Neural crest cell (in vitro differentiated cells): ENCODE data around the gene NDUFAF8. TPM values are rescaled to one million over a fixed set of nuclear protein-coding genes. Genes with fewer than 3 reads are reported as not detected.
A peak's percentile ranks its signal among the peaks of the same experiment; 100 is the strongest.

ENCODE experiments used
- DNase-seq: peaks from one replicate; pipeline ENCODE4 v3.0.0; 2021; ENCODE audit warnings: low read depth, mixed read lengths, low spot score
- H3K27ac Mint-ChIP-seq: one replicate; pipeline ENCODE4 v1.8.0; 2021; ENCODE audit warnings: mild to moderate bottlenecking, mixed read lengths; ENCODE audit not compliant: unreplicated experiment
- H3K27me3 Mint-ChIP-seq: 2 replicates; pipeline ENCODE4 v1.8.0; 2021; ENCODE audit warnings: low read depth, mild to moderate bottlenecking, mixed read lengths
- H3K36me3 Mint-ChIP-seq: 2 replicates; pipeline ENCODE4 v1.8.0; 2021; ENCODE audit warnings: low read depth, mild to moderate bottlenecking, mixed read lengths
- H3K4me1 Mint-ChIP-seq: 2 replicates; pipeline ENCODE4 v1.8.0; 2021; ENCODE audit warnings: mixed read lengths
- H3K4me3 Mint-ChIP-seq: one replicate; pipeline ENCODE4 v1.8.0; 2021; ENCODE audit warnings: mild to moderate bottlenecking, mixed read lengths
- H3K9me3 Mint-ChIP-seq: 2 replicates; pipeline ENCODE4 v1.8.0; 2021; ENCODE audit warnings: mixed read lengths
- CTCF ChIP-seq: fragments of 200-600 bp; sonication (generic); conservative IDR thresholded peaks from 2 replicates; pipeline ENCODE4 v1.5.0; 2021; ENCODE audit warnings: antibody characterized with exemption, mild to moderate bottlenecking
- total RNA-seq: library from RNA; stranded (reverse); gene quantifications from 2 replicates; pipeline ENCODE4 v1.2.1, GENCODE V29; 2021

The NDUFAF8 gene
- total RNA-seq, 1 donor from 2014 or later: 54.5 TPM

DNA sequence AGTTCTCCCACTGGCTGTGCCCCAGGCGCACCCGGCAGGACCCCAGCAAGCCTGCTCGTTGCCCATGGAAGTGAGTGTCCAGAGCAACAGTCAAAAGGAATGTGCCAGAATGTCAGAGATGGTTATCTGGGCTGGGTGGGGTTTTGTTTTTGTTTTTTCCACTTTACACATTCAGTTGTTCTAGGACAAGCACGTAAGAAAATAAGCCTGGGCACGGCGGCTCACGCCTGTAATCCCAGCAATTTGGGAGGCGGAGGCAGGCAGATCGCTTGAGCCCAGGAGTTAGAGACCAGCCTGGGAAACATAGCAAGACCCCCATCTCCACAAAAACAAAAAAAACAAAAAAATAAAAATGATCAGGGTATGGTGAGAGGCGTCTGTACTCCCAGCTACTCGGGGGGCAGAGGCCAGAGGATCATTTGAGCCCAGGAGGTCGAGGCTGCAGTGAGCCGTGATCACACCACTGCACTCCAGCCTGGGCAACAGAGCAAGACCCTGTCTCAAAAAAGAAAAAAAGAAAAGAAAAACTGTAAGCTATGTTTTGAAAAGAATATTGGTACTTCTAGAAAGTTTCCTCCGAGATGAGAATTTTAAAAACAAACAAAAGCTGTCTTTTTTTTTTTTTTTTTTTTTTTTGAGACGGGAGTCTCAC is 8.3 kb downstream of the NDUFAF8 start:
- peak overlapping the region; percentile 71 for H3K4me3 Mint-ChIP-seq

GRCh38 chr17:81248649-81249048 is 9.5 kb downstream of the NDUFAF8 start:
- H3K4me3 Mint-ChIP-seq: peak overlapping the region; percentile 49
- no peak for DNase-seq
- H3K36me3 Mint-ChIP-seq: peaks cover 5% of the 10 kb centered on the region
- H3K9me3 Mint-ChIP-seq: no peaks in the 10 kb centered on the region
- no peak for TF ChIP-seq CTCF
- H3K4me1 Mint-ChIP-seq: peaks cover 23% of the 10 kb centered on the region
- H3K27me3 Mint-ChIP-seq: peaks cover 8% of the 10 kb centered on the region
- H3K27ac Mint-ChIP-seq: no peak overlapping the region

More for the DNA sequence above, 8.3 kb downstream of the NDUFAF8 start:
- Mint-ChIP-seq H3K27me3 (peaks cover 4% of the 10 kb centered on the region), H3K9me3 (no peaks in the 10 kb centered on the region), H3K4me1 (peaks cover 11% of the 10 kb centered on the region), H3K27ac (no peak overlapping the region), H3K36me3 (no peaks in the 10 kb centered on the region)
- TF ChIP-seq CTCF: no peak
- DNase-seq: no peak

- Mint-ChIP-seq H3K36me3 (peaks cover 5% of the 10 kb centered on the region), H3K4me3 (peak overlapping the region; percentile 44), H3K27ac (no peak overlapping the region), H3K9me3 (no peaks in the 10 kb centered on the region), H3K4me1 (peaks cover 27% of the 10 kb centered on the region), H3K27me3 (peaks cover 8% of the 10 kb centered on the region)
- no peak for DNase-seq
- no peak for TF ChIP-seq CTCF
These were observed 10.3 kb downstream of the NDUFAF8 start for GRCh38 chr17:81249223-81250040.

- no peak overlapping the region for H3K27ac Mint-ChIP-seq
- peaks cover 29% of the 10 kb centered on the region for H3K4me1 Mint-ChIP-seq
- H3K9me3 Mint-ChIP-seq: no peaks in the 10 kb centered on the region
- peaks cover 5% of the 10 kb centered on the region for H3K36me3 Mint-ChIP-seq
- H3K27me3 Mint-ChIP-seq: peaks cover 4% of the 10 kb centered on the region
- no peak overlapping the region for H3K4me3 Mint-ChIP-seq
- no peak for DNase-seq
- no peak for TF ChIP-seq CTCF
These were observed 11.4 kb downstream of the NDUFAF8 start for GRCh38 chr17:81250286-81251093.

DNA sequence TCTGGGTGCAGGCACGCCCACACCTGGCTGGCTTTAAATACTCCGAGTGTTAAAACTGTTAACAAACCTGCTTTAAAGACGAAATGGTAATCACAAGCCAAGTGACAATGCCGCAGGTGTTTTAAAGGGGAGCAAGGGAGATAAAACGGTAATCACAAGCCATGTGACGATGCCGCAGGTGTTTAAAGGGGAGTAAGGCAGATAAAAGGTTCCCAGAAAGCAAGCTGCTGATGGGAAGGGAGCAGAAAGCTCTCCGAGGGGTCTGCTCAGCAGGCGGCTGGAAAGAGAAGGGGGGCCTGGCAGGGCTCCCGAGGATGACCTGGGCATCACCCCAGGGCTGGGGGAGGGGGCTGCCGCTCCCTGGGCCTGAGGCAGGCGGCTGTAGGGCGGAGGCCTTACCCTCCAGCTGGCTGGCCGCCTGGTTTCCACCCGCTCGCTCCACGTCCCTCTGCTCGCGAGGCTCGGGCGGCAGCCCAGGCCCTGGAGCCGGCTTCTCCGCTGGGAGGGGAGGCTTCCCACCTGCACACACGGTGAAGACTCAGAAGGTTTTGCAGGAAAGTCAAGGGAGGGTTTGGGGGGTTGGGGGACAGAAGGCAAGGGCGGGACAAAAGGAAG is 12.1 kb downstream of the NDUFAF8 start:
- H3K4me1 Mint-ChIP-seq: peaks cover 29% of the 10 kb centered on the region
- no peak for DNase-seq
- no peaks in the 10 kb centered on the region for H3K9me3 Mint-ChIP-seq
- H3K27me3 Mint-ChIP-seq: peaks cover 4% of the 10 kb centered on the region
- TF ChIP-seq CTCF: no peak
- H3K4me3 Mint-ChIP-seq: peak overlapping the region; percentile 23
- no peak overlapping the region for H3K27ac Mint-ChIP-seq
- H3K36me3 Mint-ChIP-seq: peaks cover 5% of the 10 kb centered on the region
